ENCODE data around the gene COQ4. TPM values are rescaled to one million over a fixed set of nuclear protein-coding genes. Genes with fewer than 3 reads are reported as not detected.

The COQ4 gene
- total RNA-seq (2014; rRNA removed; shearing (Covaris generic)) = 39.4 and 43.6 TPM in 2 replicates

DNA sequence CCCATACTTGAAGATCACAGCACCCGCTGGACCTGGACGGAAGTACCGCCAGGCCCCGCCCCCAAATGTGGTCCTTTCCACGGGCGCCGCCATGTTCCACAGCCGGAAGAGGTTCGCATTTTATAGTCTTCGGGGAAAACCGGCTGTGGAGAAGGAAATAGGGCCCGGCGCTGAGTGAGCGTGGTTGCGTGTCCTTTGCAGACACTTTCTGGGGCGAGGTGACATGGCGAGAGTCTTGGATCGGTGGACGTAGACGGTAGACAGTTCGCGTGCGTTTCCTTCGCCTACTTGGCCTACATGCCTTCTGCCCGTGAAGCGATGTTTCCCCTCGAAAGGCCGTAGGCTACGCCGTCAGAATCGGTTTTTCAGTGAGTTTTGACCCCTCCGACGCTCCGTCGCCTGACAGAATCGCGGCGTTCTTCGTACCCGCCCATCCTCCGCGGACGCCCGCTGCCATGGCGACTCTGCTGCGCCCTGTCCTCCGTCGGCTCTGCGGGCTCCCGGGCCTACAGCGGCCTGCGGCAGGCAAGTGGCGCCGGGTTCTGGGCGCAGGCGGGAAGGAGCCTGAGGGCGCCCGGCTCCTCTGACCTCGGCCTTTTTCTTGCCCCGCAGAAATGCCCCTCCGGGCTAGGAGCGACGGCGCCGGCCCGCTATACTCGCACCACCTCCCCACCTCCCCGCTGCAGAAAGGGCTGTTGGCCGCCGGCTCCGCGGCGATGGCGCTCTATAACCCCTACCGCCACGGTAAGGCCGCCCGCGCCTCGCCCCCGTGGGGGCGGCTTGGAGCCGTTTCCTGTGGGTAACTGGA is at the start of gene COQ4, which contains the start of gene TRUB2:
Gene COQ4, plus strand, starts transcription at position 436 of the 808 bp plus-strand sequence. Its CDS starts 20 bp downstream, at position 456.
Gene TRUB2, minus strand, starts transcription at position 44 of the 808 bp plus-strand sequence. Its CDS starts 39 bp downstream, at position 5.
- peak; percentile 92 for DNase-seq (ENCODE audit: low read depth)

GRCh38 chr9:128274245-128274644 is 48.4 kb upstream of the COQ4 start:
- DNase-seq (ENCODE audit: low read depth) = no peak

- peak; percentile 49 for DNase-seq (ENCODE audit: low read depth)
Observed at GRCh38 chr9:128275198-128276007, 47.2 kb upstream of the COQ4 start, which contains the start of gene GOLGA2. TSS of gene GOLGA2 (minus strand) at chr9:128276007. CDS start at chr9:128275976, 31 bp downstream.

DNA sequence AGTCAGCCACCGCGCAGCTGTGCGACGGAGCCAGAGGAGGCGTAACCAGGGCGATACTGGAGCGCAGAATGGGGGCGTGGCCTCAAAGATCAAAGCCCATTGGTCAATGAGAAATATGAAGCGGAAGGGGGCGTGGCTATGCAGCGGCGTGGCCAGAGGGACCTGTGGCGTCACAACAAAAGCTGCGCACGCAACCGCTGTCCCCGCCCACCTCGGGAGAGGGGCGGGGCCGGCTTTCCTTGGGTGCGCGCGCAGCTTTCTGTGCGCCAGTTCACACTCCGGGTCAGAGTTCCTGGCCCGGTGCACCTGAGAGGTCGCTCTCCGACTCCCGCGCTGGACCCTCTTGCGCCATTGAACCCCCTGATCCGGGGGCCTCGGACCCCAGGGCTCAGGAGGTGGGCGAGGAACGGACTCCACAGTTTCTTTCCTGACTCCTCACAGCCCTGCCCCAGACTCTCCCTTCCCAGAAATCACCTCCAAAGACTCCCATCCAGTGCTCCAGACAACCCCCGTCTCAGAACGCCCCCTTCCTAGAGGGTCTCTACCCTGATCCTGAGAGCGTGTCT is 46.5 kb upstream of the COQ4 start, which contains the start of gene SWI5:
Gene SWI5, plus strand, starts transcription at position 269 of the 566 bp plus-strand sequence.
- DNase-seq (ENCODE audit: low read depth) = peak; percentile 96

DNA sequence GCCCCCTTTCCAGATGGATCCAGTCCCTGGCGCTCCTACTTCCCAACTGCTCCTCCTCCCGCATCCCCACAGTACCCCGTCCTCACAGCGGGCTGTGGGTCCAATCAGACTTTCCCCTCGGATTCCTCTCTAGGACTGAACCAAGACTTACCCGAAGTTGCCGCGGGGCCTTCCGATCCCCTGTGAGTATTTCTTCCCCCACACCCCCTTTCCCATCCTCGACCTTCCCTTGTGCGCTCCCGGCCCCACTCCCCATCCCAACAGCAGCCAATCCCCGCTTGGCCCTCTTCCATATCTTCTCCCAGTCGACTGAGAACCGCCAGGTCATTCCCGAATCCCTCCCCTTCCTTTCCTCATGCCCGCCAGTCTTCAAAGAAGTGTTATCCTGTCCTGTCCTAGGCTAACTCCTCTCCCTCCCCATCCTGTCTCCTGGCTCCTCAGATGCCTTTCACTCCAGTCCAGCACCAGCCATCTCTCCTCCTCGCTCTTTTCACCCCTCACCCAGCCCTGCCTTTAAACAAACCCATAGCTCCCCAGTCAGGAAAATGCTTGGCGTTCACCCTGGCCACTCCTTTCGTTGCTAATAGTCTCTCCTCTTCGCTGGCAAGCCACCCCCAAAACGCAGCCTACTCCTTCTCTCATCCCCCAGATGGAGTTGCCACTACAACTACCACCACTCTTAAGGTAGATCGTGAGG is 45.9 kb upstream of the COQ4 start:
- peak; percentile 31 for DNase-seq (ENCODE audit: low read depth)

DNA sequence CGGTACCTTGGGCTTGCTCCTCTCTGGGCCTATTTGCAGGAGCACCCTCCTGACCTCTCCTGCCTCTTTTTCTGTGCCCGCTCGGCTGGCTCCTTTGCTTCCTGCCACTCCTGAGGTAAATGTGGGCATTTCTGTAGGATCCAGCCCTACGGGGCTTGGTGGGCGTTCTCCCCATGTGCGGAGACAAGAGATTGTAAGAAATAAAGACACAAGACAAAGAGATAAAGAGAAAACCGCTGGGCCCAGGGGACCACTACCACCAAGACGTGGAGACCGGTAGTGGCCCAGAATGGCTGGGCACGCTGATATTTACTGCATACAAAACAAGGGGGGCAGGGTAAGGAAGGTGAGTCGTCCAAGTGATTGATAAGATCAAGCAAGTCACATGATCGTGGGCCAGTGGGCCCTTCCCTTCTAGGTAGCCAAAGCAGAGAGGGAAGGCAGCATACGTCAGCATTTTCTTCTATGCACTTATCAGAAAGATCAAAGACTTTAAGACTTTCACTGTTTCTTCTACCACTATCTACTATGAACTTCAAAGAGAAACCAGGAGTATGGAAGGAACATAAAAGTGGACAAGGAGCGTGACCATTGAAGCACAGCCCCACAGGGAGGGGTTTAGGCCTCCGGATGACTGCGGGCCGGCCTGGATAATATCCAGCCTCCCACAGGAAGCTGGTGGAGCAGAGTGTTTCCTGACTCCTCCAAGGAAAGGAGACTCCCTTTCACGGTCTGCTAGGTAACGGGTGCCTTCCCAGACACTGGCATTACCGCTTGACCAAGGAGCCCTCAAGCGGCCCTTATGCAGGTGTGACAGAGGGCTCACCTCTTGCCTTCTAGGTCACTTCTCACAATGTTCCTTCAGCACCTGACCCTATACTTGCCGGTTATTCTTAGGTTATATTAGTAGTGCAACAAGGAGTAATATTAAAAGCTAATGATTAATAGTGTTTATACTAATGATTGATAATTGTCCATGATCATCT is 43.3 kb upstream of the COQ4 start:
- DNase-seq (ENCODE audit: low read depth) = peak; percentile 61

DNA sequence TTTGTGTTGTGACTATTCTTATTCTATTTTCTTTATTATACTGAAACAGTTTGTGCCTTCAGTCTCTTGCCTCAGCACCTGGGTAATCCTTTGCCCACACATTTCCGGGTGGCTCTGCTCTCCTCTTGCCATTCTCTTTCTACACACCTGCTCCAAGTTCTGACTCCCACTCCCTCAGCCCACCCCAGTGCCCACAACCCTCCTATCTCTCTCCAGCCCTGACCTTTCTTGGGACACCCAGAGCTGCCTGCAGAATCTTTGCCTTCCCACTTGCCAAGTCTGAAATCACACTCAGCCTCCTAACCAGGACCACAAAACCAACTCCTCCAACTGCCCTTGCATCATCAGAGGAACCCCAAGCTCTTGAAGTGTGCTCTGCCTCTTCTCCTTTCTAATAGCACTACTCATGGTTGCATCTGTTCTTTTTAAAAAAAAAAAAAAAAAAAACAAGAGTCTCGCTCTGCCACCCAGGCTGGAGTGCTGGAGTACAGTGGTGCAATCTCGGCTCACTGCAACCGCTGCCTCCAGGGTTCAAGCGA is 42.5 kb upstream of the COQ4 start:
- DNase-seq (ENCODE audit: low read depth) = no peak

DNA sequence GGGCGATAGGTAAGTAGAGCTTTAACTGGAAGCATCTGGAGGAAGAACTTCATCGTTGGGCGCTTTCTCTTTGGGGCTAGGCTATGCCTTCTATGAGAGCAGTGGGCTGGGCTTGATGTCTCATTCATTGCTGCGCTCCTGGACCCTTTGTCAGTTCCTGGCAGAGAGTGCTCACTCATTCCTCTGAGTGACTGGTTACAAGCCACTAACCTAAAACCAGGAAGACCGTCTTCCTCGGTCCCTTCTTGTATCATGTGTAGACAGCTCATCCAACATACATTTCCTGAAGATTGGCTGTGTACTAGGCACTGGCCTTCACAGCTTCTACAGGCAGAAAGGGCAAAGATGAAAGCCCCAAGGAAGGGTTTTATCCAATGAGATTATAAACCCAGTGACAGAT is 40.1 kb upstream of the COQ4 start:
- no peak for DNase-seq (ENCODE audit: low read depth)

DNA sequence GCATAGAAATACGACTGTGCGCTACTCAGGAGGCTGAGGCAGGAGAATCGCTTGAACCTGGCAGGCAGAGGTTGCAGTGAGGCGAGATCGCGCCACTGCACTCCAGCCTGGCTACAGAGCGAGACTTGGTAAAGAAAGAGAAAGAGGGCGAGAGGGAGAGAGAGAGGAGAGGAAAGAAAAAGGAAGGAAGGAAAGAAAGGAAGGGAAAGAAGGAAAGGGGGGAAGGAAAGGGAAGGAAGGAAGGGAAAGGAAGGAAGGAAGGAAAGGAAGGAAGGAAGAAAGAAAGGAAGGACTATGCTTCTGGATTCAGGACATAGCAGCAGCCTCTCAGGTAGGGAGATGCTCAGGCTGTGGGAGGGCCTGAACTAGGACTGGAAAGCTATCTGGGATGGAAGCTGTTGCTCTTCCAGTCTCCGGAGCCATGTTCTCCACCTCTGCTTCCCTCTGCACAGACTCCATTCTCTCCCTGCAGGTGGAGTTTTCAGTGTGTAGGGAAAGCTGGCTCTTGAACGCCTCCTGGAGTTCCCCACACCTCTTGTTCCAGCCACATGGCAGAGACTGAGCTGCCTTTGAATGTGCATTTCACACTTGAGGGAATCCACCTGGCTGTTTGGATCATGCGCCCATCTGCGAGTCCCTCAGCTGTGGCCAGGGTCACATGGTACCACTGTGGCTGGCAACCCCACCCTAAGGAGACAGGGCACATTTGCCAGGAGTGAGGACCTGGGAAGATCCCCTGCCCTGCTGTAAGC is 37.4 kb upstream of the COQ4 start:
- no peak for DNase-seq (ENCODE audit: low read depth)

- no peak for DNase-seq (ENCODE audit: low read depth)
Observed at GRCh38 chr9:128286440-128286839, 36.2 kb upstream of the COQ4 start.

DNA sequence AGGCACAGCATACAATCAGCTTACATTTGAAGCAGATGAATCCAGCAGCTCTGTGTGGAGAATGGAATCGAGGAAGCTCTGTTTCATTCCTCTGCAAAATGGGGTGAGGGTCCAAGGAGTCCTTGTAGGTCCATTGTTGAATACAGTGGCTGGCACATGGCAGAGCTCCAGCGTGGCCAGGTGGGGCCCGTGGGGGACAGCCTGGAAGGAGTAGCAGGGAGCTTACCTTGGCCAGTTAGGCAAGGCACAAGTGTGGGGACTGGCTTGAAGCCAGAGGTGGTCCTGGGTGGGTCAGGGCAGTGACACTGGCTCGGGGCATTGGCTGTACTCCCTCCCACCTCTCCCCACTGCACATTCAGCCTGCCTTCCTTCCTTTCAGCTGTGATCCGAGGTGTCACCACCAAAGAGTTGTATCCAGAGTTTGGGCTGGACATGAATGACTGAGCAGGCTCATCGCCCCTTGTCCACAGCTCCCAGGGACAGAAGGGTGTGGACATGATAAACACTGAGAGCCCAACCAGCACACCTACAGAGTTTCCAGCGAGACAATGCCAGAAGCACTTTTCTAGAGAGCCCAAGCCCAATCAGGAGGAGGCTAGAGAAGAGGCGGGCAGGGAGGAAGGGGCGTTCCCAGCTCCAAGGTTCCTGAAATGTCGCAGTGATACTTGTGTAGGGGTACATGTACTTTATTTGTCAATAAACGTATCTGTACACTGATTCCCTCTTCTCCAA is 34.2 kb upstream of the COQ4 start:
- no peak for DNase-seq (ENCODE audit: low read depth)

GRCh38 chr9:128292009-128292408 is 30.6 kb upstream of the COQ4 start:
- DNase-seq (ENCODE audit: low read depth) = no peak

- DNase-seq (ENCODE audit: low read depth) = no peak
Observed at GRCh38 chr9:128293091-128293490, 29.5 kb upstream of the COQ4 start.

DNA sequence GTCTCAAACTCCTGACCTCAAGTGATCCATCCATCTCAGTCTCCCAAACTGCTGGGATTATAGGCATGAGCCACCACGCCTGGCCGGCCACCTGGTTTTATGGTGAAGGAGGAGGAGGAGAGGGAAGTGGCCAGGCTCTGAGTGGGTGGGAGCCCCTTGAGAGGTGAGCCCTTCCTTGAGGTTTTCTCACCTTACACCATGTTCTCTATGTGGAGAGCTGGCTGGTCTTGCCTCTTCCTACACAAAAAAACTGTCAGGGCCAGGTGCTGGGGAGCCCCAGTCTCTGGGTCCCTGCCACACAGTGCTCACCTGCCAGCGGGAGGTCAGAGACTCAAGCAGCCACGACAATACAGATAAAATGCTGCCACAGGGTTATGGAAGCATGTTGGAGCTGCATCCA is 28.5 kb upstream of the COQ4 start:
- no peak for DNase-seq (ENCODE audit: low read depth)

DNA sequence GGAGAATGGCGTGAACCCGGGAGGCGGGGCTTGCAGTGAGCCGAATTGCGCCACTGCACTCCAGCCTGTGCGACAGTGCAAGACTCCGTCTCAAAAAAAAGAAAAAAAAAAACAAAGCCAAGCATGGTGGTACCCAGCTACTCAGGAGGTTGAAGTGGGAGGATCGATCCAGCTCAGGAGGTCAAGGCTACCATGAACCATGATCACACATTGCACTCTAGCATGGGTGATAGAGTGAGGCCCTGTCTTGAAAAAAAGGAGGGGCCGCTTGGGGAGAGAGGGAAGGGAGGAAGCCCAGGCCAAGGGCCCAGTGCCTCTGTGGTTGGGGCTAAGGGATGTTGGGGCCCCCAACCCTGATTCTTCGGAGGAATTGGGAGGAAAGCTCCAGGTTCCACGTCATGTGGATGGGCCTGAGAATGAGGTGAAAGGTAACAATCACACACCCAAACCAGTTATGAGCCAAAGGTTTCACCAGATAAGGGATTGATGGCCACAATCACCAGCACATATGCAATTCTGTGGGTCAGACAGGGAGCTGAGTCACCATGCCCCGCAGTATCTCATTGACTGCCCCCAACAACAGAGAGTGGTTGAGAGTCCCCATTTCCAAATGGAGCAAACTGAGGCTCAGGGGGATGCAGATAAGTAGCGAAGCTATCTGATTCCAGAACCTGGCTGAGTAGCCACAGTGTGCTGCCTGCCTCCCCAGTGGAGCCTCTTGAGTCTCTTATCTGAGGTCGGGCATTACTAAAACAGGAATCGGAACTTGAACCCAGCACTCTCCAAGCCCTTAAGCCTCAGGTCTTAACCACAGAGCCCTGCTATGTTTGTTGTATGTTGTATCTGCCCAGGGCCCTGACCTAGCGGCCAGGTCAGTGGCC is 26.1 kb upstream of the COQ4 start:
- DNase-seq (ENCODE audit: low read depth) = peak; percentile 29

- no peak for DNase-seq (ENCODE audit: low read depth)
Observed at GRCh38 chr9:128297221-128297773, 25.3 kb upstream of the COQ4 start.
